DMS79 (cell line): ENCODE data around the gene TBC1D5.

Source experiments
- DNase-seq: peaks from one replicate; lab custom pipeline; 2025; lab: John Stamatoyannopoulos, UW

TBC1D5 gene

GRCh38 chr3:17479681-17480405 is 262.6 kb downstream of the TBC1D5 start:
- no peak for DNase-seq

- no peak for DNase-seq
Measured at GRCh38 chr3:17478673-17479072, 263.8 kb downstream of the TBC1D5 start.

- no peak for DNase-seq
Measured at GRCh38 chr3:17473761-17474160, 268.7 kb downstream of the TBC1D5 start.

GRCh38 chr3:17469954-17470353 is 272.5 kb downstream of the TBC1D5 start:
- DNase-seq, result no peak

- no peak for DNase-seq
Measured at GRCh38 chr3:17469520-17469919, 272.9 kb downstream of the TBC1D5 start.

GRCh38 chr3:17466028-17466427 is 276.4 kb downstream of the TBC1D5 start:
- DNase-seq, result no peak

GRCh38 chr3:17459470-17459993 is 282.9 kb downstream of the TBC1D5 start:
- no peak for DNase-seq

GRCh38 chr3:17456650-17457049 is 285.8 kb downstream of the TBC1D5 start:
- no peak for DNase-seq

- no peak for DNase-seq
Measured at GRCh38 chr3:17456046-17456445, 286.4 kb downstream of the TBC1D5 start.

GRCh38 chr3:17444865-17445264 is 297.6 kb downstream of the TBC1D5 start:
- DNase-seq, result no peak

- DNase-seq, result no peak
Measured at GRCh38 chr3:17443142-17443541, 299.3 kb downstream of the TBC1D5 start.

GRCh38 chr3:17442332-17443049 is 299.9 kb downstream of the TBC1D5 start:
- DNase-seq, result no peak

GRCh38 chr3:17433876-17434275 is 308.6 kb downstream of the TBC1D5 start:
- DNase-seq, result no peak

- no peak for DNase-seq
Measured at GRCh38 chr3:17432236-17432635, 310.2 kb downstream of the TBC1D5 start.

GRCh38 chr3:17431484-17432045 is 310.9 kb downstream of the TBC1D5 start:
- no peak for DNase-seq

GRCh38 chr3:17431004-17431403 is 311.4 kb downstream of the TBC1D5 start:
- no peak for DNase-seq

- DNase-seq, result no peak
Measured at GRCh38 chr3:17430582-17430981, 311.8 kb downstream of the TBC1D5 start.

GRCh38 chr3:17423786-17424536 is 318.5 kb downstream of the TBC1D5 start:
- DNase-seq, result no peak

- no peak for DNase-seq
Measured at GRCh38 chr3:17422636-17423035, 319.8 kb downstream of the TBC1D5 start.

GRCh38 chr3:17420668-17421067 is 321.8 kb downstream of the TBC1D5 start:
- no peak for DNase-seq

- DNase-seq, result no peak
Measured at GRCh38 chr3:17412950-17413530, 329.4 kb downstream of the TBC1D5 start.
